DOHH2 (cell line): Measurements from ENCODE around the gene SELENON.

Source experiments
- CTCF ChIP-seq: fragments of 200-600 bp; sonication (generic); IDR thresholded peaks from one replicate; pipeline ENCODE4 v1.5.1; 2014; ENCODE audit warnings: antibody characterized with exemption, mild to moderate bottlenecking, low read depth, low read length; ENCODE audit not compliant: poor library complexity, severe bottlenecking
- EZH2phosphoT487 ChIP-seq: fragments of 200-600 bp; sonication (generic); IDR thresholded peaks from 2 replicates; pipeline ENCODE4 v1.6.1; 2017; ENCODE audit warnings: borderline replicate concordance, mild to moderate bottlenecking, antibody characterized with exemption, low read length, moderate library complexity, mixed read lengths

- no peak for TF ChIP-seq CTCF
- TF ChIP-seq EZH2phosphoT487: no peak
Observed at GRCh38 chr1:25790472-25790871, 9.5 kb upstream of the SELENON start.
